ENCODE data around the gene OR14C36. TPM values are rescaled to one million over a fixed set of nuclear protein-coding genes. Genes with fewer than 3 reads are reported as not detected.

Gene OR14C36
- total and polyA plus RNA-seq, 9 donors, result not detected

DNA sequence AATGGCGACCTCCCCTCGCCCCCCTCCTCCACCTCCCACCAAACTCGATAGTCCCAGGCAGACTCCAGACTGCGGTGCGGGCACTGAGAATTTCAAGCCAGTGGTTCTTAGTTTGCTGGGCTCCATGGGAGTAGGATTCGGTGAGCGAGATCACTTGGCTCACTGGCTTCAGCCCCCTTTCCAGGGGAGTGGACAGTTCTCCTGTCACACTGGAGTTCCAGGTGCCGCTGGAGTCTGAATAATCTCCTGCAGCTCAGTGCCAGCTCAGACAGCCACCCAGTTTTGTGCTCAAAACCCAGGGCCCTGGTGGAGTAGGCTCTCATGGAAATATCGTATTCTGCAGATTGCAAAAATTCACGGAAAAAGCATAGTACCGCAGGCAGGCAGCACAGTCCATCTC, 31.8 kb upstream of the OR14C36 start:
- intact Hi-C loops (cut with DNase I), result no loop called here
- WGBS, 3 donors, result 81 to 87% (median 82%) methylated on average over 11 of the region's 11 CpGs
- Histone ChIP-seq H3K4me3 (no peak overlapping the region), H3K36me3 (no peaks in the 10 kb centered on the region), H3K27me3 (no peaks in the 10 kb centered on the region), H3K4me1 (ENCODE audit: insufficient read depth) (no peaks in the 10 kb centered on the region), H3K27ac (no peak overlapping the region), H3K9me3 (no peaks in the 10 kb centered on the region)
- DNase-seq, result no peak
- no peak for TF ChIP-seq CTCF (IDR thresholded peaks at IDR 0.05)
- no peak for TF ChIP-seq EP300 (IDR thresholded peaks at IDR 0.05)
- TF ChIP-seq POLR2A (IDR thresholded peaks at IDR 0.05), result no peak

DNA sequence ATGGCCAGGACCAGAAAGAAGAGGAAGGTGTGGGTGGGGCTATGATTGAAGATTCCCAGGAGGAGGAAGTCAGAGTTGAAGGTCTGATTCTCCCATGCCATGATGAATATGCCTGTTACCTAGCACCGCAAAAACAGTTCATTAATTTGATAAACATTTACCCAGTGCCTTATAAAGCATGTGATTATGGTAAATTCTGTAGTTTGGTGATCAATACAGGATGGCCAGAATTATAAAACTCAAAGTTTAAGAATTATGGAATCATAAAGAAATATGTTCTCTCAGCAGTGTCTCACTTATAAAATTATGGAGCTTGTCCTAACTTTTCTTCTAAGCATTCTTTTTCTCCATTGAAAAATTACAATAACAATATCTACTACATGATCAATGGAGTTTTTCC, 24.1 kb upstream of the OR14C36 start, which contains the start of gene OR2M7:
Gene OR2M7, minus strand, starts transcription at position 101 of the 400 bp plus-strand sequence. Its CDS starts 0 bp downstream, at position 101.
- TF ChIP-seq EP300 (IDR thresholded peaks at IDR 0.05), result no peak
- no peak for TF ChIP-seq CTCF (IDR thresholded peaks at IDR 0.05)
- TF ChIP-seq POLR2A (IDR thresholded peaks at IDR 0.05), result no peak
- DNase-seq, result no peak
- 74 to 87% (median 86%) methylated on average over 1 of the region's 1 CpG for WGBS, 3 donors

GRCh38 chr1:248343451-248343850, 5.1 kb upstream of the OR14C36 start:
- 38 to 51% (median 47%) methylated on average over 3 of the region's 3 CpGs for WGBS, 3 donors
- intact Hi-C loops (cut with DNase I), result no loop called here
- no peak overlapping the region for H3K4me3 ChIP-seq
- H3K27me3 ChIP-seq, result no peaks in the 10 kb centered on the region
- no peak for DNase-seq
- H3K4me1 ChIP-seq (ENCODE audit: insufficient read depth), result no peaks in the 10 kb centered on the region
- TF ChIP-seq CTCF (IDR thresholded peaks at IDR 0.05), result no peak
- no peak for TF ChIP-seq POLR2A (IDR thresholded peaks at IDR 0.05)
- TF ChIP-seq EP300 (IDR thresholded peaks at IDR 0.05), result no peak
- H3K9me3 ChIP-seq, result no peaks in the 10 kb centered on the region
- H3K36me3 ChIP-seq, result no peaks in the 10 kb centered on the region
- H3K27ac ChIP-seq, result no peak overlapping the region

More for the DNA sequence above, 24.1 kb upstream of the OR14C36 start, which contains the start of gene OR2M7:
- no peak within 1 kb of the TSS for H3K27ac ChIP-seq
- H3K27me3 ChIP-seq, result no peaks in the 10 kb centered on the region
- H3K4me3 ChIP-seq, result no peak within 1 kb of the TSS
- H3K9me3 ChIP-seq, result no peaks in the 10 kb centered on the region
- intact Hi-C loops (cut with DNase I), result no loop called here
- H3K4me1 ChIP-seq (ENCODE audit: insufficient read depth), result no peaks in the 10 kb centered on the region
- H3K36me3 ChIP-seq, result no peaks in the 10 kb centered on the region

GRCh38 chr1:248359415-248359814, 10.8 kb downstream of the OR14C36 start:
- 57 to 70% (median 60%) methylated on average over 3 of the region's 3 CpGs for WGBS, 3 donors
- TF ChIP-seq EP300 (IDR thresholded peaks at IDR 0.05) (no peak), CTCF (IDR thresholded peaks at IDR 0.05) (no peak), POLR2A (IDR thresholded peaks at IDR 0.05) (no peak)
- H3K27ac ChIP-seq, result no peak overlapping the region
- H3K36me3 ChIP-seq, result no peaks in the 10 kb centered on the region
- no peaks in the 10 kb centered on the region for H3K27me3 ChIP-seq
- DNase-seq, result no peak
- no peaks in the 10 kb centered on the region for H3K9me3 ChIP-seq
- H3K4me3 ChIP-seq, result no peak overlapping the region
- intact Hi-C loops (cut with DNase I), result no loop called here
- H3K4me1 ChIP-seq (ENCODE audit: insufficient read depth), result no peaks in the 10 kb centered on the region

All from ovary (tissue), 9 donors.